D721Med (cell line): ENCODE results near the gene PSMD13.

Experiments used
- DNase-seq: peaks from one replicate; pipeline ENCODE4 v3.0.0; 2011; ENCODE audit warnings: low spot score; ENCODE audit not compliant: insufficient read length
- FAIRE-seq: peaks from 2 replicates; lab custom pipeline; 2011; peaks lifted over from hg19 to GRCh38; lab: Jason Lieb, UNC
- TF ChIP-seq, protein P1 (sequence below): IDR thresholded peaks from 2 replicates; pipeline ENCODE4 v1.5.1; 2012; ENCODE audit warnings: mild to moderate bottlenecking, control low read depth; ENCODE audit not compliant: insufficient read depth; ENCODE audit errors: missing control alignments

The PSMD13 gene

DNA sequence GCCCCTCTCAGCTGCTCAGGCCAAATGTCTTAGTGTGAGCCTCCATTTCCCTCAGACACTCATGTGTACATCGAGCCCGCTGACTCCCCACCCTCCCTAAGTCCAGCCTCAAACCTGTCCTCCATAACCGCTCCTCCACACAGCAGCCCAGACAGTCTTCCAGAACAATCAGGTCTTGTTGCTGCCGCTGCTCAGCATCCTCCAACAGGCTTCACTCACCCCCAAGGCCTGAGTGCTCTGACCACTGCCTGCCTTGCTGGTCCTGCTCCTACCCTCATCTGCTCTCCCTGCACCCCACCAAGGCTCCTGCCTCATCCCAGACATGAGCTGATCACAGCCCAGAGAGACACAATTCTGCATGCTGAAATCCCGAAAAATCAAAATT lies 17.1 kb downstream of the PSMD13 start:
- TF ChIP-seq, protein P1, sequence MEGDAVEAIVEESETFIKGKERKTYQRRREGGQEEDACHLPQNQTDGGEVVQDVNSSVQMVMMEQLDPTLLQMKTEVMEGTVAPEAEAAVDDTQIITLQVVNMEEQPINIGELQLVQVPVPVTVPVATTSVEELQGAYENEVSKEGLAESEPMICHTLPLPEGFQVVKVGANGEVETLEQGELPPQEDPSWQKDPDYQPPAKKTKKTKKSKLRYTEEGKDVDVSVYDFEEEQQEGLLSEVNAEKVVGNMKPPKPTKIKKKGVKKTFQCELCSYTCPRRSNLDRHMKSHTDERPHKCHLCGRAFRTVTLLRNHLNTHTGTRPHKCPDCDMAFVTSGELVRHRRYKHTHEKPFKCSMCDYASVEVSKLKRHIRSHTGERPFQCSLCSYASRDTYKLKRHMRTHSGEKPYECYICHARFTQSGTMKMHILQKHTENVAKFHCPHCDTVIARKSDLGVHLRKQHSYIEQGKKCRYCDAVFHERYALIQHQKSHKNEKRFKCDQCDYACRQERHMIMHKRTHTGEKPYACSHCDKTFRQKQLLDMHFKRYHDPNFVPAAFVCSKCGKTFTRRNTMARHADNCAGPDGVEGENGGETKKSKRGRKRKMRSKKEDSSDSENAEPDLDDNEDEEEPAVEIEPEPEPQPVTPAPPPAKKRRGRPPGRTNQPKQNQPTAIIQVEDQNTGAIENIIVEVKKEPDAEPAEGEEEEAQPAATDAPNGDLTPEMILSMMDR = no peak
- FAIRE-seq (no peak), DNase-seq (no peak)

DNA sequence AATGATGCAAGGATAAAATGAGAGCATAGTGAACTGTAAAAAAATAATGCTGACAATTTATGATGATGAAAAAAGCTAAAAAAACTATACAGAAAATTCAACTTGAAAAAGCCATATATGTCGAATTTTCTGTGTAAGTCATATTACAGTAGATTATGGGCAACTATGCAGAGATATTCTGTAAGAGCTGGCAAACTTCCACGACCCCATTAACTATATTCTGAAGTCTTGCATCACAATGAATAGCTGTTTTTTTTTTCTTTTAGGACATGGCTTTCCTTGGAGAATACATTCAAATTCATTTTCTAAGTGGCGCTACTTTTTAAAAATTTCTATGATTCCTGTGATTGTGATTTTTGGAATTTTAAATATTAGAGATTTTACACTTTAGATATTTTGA lies 18.4 kb downstream of the PSMD13 start:
- FAIRE-seq (no peak), DNase-seq (no peak)
- TF ChIP-seq, protein P1 = no peak

DNA sequence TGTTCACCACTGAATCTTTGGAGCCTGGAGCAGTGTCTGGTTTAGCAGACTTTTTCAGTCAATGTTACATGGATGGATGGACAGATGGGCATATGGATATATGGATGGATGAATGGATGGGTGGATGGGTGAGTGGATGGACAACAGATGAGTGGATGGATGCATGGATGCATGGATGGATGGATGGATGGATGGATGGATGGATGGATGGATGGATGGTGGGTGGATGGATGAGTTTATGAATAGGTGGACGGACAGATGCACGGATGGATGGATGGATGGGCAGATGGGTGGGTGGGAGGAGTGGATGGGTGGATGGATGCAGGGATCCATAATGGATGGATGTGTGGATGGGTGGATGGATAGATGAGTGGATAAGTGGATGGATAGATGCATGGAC lies 19.0 kb downstream of the PSMD13 start:
- TF ChIP-seq, protein P1 = no peak
- no peak for DNase-seq
- FAIRE-seq = no peak

DNA sequence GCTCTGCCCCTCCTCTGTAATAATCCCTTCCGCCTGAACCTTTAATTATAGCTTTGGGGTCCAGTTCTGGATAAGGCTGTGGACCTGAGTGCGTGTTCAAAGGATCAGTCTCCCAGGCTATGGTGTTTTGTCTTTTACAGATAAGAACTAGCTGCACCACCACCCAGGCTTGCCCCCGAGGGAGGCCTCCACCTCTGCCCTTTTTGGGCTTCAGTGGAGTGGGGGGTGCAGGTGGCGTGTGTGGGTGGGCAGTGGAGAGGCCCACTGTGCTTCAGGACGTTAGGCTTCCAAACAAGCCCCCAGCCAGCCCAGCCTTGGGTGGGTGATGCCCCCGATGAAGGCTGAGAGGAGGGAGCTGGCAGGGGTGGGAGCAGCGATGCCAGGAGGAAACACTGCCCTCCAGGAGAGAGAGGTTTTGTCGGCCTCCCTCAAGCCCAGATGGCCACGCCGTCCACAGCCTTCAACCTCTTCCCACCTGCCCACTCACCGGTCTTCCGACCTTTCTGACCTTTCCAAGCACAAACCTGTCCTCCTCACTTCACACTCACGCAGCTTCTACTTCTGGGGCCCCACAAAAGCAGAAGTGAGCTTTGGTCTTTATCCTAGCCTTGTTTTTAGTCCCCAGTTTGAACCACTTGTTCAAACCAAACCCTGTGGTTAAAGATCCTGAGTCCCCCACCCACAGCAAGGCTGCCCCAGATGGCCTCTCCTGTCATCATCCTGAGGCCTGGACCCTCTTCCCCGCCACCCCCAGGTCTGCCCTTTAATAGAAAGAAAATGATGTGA lies 20.4 kb downstream of the PSMD13 start:
- TF ChIP-seq, protein P1 = no peak
- FAIRE-seq (no peak), DNase-seq (no peak)

DNA sequence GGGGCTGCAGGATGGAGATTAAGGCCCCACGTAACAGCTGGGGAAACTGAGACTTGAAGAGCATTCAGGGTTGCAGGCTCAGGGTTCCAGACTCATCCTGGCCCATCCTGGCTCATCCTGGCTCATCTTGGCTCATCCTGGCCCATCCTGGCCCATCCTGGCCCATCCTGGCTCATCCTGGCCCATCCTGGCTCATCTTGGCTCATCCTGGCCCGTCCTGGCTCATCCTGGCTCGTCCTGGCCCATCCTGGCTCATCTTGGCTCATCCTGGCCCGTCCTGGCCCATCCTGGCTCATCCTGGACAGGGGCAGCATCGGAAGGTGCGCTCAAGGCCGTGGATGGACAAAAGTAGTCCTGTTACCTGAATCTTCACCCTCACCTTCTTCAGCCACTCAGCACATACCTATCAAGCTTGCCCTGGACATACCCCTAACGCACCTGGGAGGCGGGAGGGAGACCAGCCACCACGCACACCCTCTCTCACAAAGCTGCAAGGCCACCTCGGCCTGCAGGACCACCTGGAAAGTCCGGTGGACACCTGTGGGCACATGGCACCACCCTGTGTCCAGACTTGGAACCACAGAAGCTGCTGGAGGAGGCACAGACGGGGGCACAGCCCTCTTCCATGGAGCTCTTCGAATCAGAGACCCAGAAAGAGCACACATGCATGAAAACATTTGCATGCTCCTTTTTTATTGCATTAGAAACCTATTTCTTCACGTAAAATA lies 21.2 kb downstream of the PSMD13 start:
- DNase-seq = no peak
- no peak for FAIRE-seq
- TF ChIP-seq, protein P1 = peak; percentile 32

DNA sequence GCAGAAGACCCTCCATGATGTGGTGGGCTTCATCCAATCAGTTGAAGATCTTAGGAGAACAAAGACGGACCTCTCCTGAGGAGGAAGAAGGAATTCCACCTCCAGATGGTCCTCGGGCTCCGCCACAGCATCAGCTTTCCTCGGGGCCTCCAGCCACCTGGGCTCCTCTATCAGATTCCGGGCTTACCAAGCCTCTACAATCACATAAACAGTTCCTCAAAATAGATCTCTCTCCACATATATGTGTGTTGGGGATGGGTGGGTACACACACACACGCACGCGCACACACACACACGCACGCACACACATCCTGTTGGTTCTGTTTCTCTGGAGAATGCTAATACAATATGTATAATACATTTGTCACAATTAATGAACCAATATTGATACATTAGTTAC lies 22.6 kb downstream of the PSMD13 start:
- FAIRE-seq = no peak
- no peak for DNase-seq
- TF ChIP-seq, protein P1 = no peak

DNA sequence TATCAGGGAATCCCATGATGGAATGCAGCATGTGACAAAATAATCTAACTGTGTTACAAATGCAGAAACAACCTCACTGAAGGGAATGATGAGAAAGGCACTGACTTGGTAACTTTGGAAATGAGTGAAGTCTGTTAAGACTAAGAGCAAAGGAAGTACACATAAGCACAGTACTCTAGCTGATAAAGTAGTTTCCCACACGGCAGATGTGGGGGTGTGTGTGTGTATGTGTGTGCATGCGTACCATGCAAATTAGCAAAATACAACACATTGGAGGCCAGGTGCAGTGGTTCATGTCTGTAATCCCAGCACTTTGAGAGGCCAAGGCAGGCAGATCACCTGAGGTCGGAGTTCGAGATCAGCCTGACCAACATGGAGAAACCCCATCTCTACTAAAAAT lies 24.8 kb downstream of the PSMD13 start:
- TF ChIP-seq, protein P1 = no peak
- DNase-seq (no peak), FAIRE-seq (no peak)
